Gastroesophageal sphincter (tissue), 3 donors: ENCODE data around the gene RBP5.

ENCODE experiments used
- POLR2A ChIP-seq, 2 donors: fragments of 450-650 bp; IDR thresholded peaks; one replicate each; pipeline ENCODE4 v1.6.1; 2017; ENCODE audit warnings: antibody characterized with exemption in 2 of 2, mild to moderate bottlenecking in 2 of 2, moderate library complexity in 1 of 2
- TF ChIP-seq, protein P1 (sequence below), 4 experiments: fragments of 200-600 bp in 2 of 4; fragments of 450-650 bp in 2 of 4; sonication (generic) in 1 of 4; IDR thresholded peaks; one replicate each; pipeline ENCODE4 v1.5.1; 2017 to 2019; ENCODE audit warnings: antibody characterized with exemption in 4 of 4, mild to moderate bottlenecking in 2 of 4, moderate library complexity in 2 of 4

DNA sequence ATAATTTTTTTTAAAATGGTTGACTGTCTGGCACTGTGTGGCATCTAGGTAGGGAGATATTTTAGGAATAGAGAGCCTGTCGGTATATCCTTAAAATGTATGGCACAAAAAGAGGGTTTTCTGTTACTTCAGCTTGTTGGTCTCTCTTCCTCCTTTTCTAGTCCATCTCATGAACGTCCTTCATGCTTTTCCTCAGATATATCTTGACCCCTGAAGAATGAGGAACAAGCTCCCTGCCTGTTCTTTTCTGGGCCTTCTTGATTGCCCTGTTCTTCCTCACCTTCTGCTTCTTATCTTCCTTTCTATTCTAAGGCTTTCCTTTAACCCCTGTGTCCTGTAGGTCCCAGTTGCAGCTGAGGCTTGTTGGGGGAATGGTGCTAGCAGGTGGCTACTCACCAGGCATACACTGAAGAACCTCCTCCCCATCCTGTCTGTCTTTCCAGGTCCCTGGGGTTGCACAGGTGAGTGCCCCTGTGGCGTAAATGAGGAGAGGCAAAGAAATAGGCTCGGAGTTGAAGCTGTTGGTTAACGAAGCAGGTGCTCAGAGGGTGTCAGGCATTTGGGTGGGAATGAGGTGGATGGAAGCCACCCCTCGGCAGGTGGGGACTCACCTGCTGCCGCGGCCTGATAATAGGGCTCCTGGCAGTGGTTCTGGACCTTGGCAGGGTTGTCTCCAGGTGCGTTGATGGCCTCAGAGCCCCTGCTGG lies 29.2 kb downstream of the RBP5 start:
- TF ChIP-seq, protein P1, sequence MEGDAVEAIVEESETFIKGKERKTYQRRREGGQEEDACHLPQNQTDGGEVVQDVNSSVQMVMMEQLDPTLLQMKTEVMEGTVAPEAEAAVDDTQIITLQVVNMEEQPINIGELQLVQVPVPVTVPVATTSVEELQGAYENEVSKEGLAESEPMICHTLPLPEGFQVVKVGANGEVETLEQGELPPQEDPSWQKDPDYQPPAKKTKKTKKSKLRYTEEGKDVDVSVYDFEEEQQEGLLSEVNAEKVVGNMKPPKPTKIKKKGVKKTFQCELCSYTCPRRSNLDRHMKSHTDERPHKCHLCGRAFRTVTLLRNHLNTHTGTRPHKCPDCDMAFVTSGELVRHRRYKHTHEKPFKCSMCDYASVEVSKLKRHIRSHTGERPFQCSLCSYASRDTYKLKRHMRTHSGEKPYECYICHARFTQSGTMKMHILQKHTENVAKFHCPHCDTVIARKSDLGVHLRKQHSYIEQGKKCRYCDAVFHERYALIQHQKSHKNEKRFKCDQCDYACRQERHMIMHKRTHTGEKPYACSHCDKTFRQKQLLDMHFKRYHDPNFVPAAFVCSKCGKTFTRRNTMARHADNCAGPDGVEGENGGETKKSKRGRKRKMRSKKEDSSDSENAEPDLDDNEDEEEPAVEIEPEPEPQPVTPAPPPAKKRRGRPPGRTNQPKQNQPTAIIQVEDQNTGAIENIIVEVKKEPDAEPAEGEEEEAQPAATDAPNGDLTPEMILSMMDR (IDR thresholded peaks at IDR 0.05) = no peak
- no peak for TF ChIP-seq POLR2A (IDR thresholded peaks at IDR 0.05)
